ENCODE data around the gene DIP2B. TPM values are rescaled to one million over a fixed set of nuclear protein-coding genes. Genes with fewer than 3 reads are reported as not detected.

Gene DIP2B
- total RNA-seq, 1 experiment from 2014 or later = 26.1 TPM

- H3K9me3 Mint-ChIP-seq = no peaks in the 10 kb centered on the region
- POLR2A ChIA-PET = interaction anchor here (0.6 kb wide), 1 partner anchor 50 kb away, joined by 4 read pairs; no protein-coding TSS in a partner anchor
- H3K27me3 Mint-ChIP-seq (ENCODE audit: low read depth) = no peaks in the 10 kb centered on the region
- no peak for TF ChIP-seq NR3C1 (CRISPR knock-in tag; conservative IDR thresholded peaks at IDR 0.05; ENCODE audit: low read depth)
- no peak for TF ChIP-seq ESRRA (CRISPR knock-in tag; IDR thresholded peaks at IDR 0.05; ENCODE audit: borderline replicate concordance)
- TF ChIP-seq SP1 (CRISPR knock-in tag; conservative IDR thresholded peaks at IDR 0.05) = no peak
- CTCF ChIA-PET = no interaction called here
- no peak overlapping the region for H3K4me3 Mint-ChIP-seq
- DNase-seq (ENCODE audit: low spot score) (no peak), ATAC-seq (no peak)
- H3K4me1 Mint-ChIP-seq = peaks cover 26% of the 10 kb centered on the region
- H3K36me3 Mint-ChIP-seq = no peaks in the 10 kb centered on the region
- peak overlapping the region; percentile 77; the same call in 1 of the 2 replicates for H3K27ac Mint-ChIP-seq
These were observed 75.0 kb downstream of the DIP2B start for GRCh38 chr12:50579757-50580267.

GRCh38 chr12:50580436-50580835 lies 75.7 kb downstream of the DIP2B start:
- Mint-ChIP-seq H3K9me3 (no peaks in the 10 kb centered on the region), H3K4me1 (peaks cover 20% of the 10 kb centered on the region), H3K36me3 (no peaks in the 10 kb centered on the region), H3K27ac (peak overlapping the region; percentile 71; the same call in 1 of the 2 replicates), H3K27me3 (ENCODE audit: low read depth) (no peaks in the 10 kb centered on the region), H3K4me3 (no peak overlapping the region)
- DNase-seq (ENCODE audit: low spot score) = no peak
- TF ChIP-seq CREM (CRISPR knock-in tag; IDR thresholded peaks at IDR 0.05) = no peak
- no peak for TF ChIP-seq NR3C1 (CRISPR knock-in tag; conservative IDR thresholded peaks at IDR 0.05; ENCODE audit: low read depth)
- no peak for TF ChIP-seq STAT6 (CRISPR knock-in tag; conservative IDR thresholded peaks at IDR 0.05; ENCODE audit: low read depth)
- TF ChIP-seq ZNF532 (CRISPR knock-in tag; IDR thresholded peaks at IDR 0.05; ENCODE audit: borderline replicate concordance) = no peak
- TF ChIP-seq JUN (CRISPR knock-in tag; IDR thresholded peaks at IDR 0.05) = no peak
- no peak for TF ChIP-seq ZNF317 (CRISPR knock-in tag; IDR thresholded peaks at IDR 0.05; ENCODE audit: borderline replicate concordance, low read depth)
- TF ChIP-seq GABPB1 (CRISPR knock-in tag; IDR thresholded peaks at IDR 0.05) = no peak
- TF ChIP-seq NR1H2 (CRISPR knock-in tag; IDR thresholded peaks at IDR 0.05) = no peak
- no peak for TF ChIP-seq RELA (CRISPR knock-in tag; IDR thresholded peaks at IDR 0.05; ENCODE audit: borderline replicate concordance)
- ATAC-seq = no peak
- ChIA-PET CTCF (no interaction called here), POLR2A (interaction anchor here (0.6 kb wide), 1 partner anchor 50 kb away, joined by 4 read pairs; no protein-coding TSS in a partner anchor)

GRCh38 chr12:50581226-50582184 lies 76.7 kb downstream of the DIP2B start:
- Mint-ChIP-seq H3K36me3 (no peaks in the 10 kb centered on the region), H3K4me1 (peaks cover 19% of the 10 kb centered on the region), H3K27ac (0 out of 2 replicates have a peak overlapping the region, but pooled peaks have one; percentile 44), H3K9me3 (no peaks in the 10 kb centered on the region), H3K27me3 (ENCODE audit: low read depth) (no peaks in the 10 kb centered on the region), H3K4me3 (no peak overlapping the region)
- ATAC-seq = no peak
- CTCF ChIA-PET = no interaction called here
- DNase-seq (ENCODE audit: low spot score) = no peak
- POLR2A ChIA-PET = no interaction called here
- no peak for TF ChIP-seq ZNF121 (CRISPR knock-in tag; IDR thresholded peaks at IDR 0.05)
- TF ChIP-seq ZNF423 (CRISPR knock-in tag; IDR thresholded peaks at IDR 0.05) = no peak
- no peak for TF ChIP-seq ATF3 (CRISPR knock-in tag; conservative IDR thresholded peaks at IDR 0.05)
- no peak for TF ChIP-seq ZNF671 (CRISPR knock-in tag; IDR thresholded peaks at IDR 0.05)
- TF ChIP-seq CREB1 (CRISPR knock-in tag; IDR thresholded peaks at IDR 0.05) = no peak
- no peak for TF ChIP-seq ZNF232 (CRISPR knock-in tag; IDR thresholded peaks at IDR 0.05)
- TF ChIP-seq E2F1 (CRISPR knock-in tag; IDR thresholded peaks at IDR 0.05) = no peak
- no peak for TF ChIP-seq OVOL2 (CRISPR knock-in tag; IDR thresholded peaks at IDR 0.05; ENCODE audit: borderline replicate concordance)
- TF ChIP-seq NFATC4 (CRISPR knock-in tag; IDR thresholded peaks at IDR 0.05) = no peak
- TF ChIP-seq ZNF416 (CRISPR knock-in tag; IDR thresholded peaks at IDR 0.05) = no peak
- TF ChIP-seq SOX15 (CRISPR knock-in tag; IDR thresholded peaks at IDR 0.05) = no peak
- no peak for TF ChIP-seq IRF1 (CRISPR knock-in tag; IDR thresholded peaks at IDR 0.05)
- TF ChIP-seq CREM (CRISPR knock-in tag; IDR thresholded peaks at IDR 0.05) = no peak
